Activated effector memory CD4-positive, alpha-beta T cell treated with anti-CD3 and anti-CD28 coated beads, Interleukin-2, amount 50 U/mL, for 16 hours (primary cell): ENCODE measurements around the gene RTRAF.

Experiments used
- DNase-seq: peaks from one replicate; pipeline ENCODE4 v3.0.0-alpha.2; 2020

Gene RTRAF

GRCh38 chr14:52051871-52052270 lies 62.5 kb downstream of the RTRAF start:
- DNase-seq, result no peak

GRCh38 chr14:52052288-52052943 lies 63.1 kb downstream of the RTRAF start:
- DNase-seq, result no peak

DNA sequence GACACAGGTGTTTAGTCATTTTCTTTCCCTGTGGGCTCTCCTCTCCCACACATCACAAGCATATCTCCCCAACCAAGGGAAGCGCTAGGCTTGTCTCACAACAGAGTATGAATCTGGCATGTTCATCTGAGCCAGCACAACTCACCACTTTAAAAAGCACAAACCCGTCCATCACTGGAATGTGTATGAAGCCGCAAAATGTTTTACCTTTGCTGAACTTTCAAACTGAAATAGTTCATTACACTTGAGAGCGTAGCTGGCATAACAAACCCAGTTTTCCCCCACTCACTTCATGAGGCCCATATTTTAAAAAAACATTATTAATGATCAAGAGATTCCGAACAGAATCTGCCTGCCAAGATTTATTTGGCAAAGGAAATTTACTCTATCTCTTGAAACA lies 63.7 kb downstream of the RTRAF start:
- no peak for DNase-seq

DNA sequence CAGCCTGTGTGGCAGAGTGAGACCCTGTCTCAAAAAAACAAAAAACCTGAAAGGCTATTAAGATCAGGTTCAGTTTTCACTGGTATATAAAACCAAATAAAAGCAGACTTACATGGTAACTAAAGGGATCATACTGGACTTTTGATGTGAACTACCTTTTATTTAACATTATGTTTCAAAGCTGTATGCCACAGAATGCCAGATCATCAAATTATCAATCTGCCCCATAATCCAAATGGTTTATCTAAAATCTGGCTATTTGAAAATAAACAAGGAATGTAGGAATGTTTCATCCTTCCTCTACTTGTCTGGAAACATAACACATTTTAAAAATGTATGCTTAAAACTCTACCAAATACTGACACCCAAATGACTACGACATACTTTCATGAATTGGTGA lies 65.3 kb downstream of the RTRAF start:
- DNase-seq, result no peak

- DNase-seq, result no peak
Observed at GRCh38 chr14:52055167-52055566, 65.8 kb downstream of the RTRAF start.

DNA sequence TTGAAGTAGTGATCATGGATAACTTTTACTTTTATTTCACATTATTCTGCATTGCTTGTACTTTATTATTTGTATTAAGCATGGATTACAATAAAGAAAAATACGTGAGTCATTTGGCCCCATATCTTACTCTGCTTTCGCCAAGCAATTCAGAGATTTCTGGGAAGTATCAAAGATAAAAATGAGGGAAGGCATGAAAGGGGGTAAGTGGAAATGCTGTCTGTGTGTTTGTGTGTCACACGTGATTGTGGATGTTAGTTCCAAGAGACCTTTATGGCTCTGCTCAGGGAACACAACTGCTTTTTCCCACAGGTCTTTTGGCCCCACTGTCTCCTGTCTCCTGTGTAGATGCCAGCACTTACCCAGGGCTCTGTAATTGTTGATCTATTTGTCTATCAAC lies 69.0 kb downstream of the RTRAF start:
- DNase-seq, result no peak

DNA sequence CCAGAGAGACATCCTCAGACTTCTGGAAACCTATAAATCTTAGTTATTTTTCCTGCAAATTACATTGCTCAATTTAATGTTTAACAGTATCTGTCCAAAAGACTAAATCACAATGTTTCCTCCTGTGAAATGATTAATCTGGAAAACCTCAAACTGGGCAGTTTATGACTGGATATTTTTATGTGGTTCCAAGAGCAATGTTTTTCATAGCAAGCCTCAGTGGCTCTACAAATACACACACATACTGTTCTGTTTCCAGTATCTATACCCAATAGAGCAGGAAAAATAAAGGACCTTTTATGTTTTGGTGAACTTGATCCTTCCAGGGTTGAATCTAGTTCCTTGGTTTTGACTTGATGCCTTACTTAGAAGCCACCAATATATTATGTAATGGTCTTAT lies 70.3 kb downstream of the RTRAF start:
- no peak for DNase-seq

GRCh38 chr14:52060080-52060479 lies 70.7 kb downstream of the RTRAF start:
- no peak for DNase-seq
